Mucosa of gallbladder (tissue), 1 donor: ENCODE data around the gene HCRTR2. TPM values are rescaled to one million over a fixed set of nuclear protein-coding genes. Genes with fewer than 3 reads are reported as not detected.
"Not testable (repeated sequence)": the region's sequence is repeated elsewhere in the genome, so short reads cannot be mapped to it uniquely, and the experiment has no call there.

ENCODE experiments used
- DNase-seq: peaks from one replicate; pipeline ENCODE4 v3.0.0-alpha.2; 2020; ENCODE audit warnings: low spot score
- total RNA-seq: library from RNA; stranded (reverse); gene quantifications from one replicate; pipeline ENCODE4 v1.2.1, GENCODE V29; 2021
- donor health status: DM: no; HTN: no; CAD: no.

HCRTR2 gene
- total RNA-seq, 1 donor from 2014 or later = not detected

DNA sequence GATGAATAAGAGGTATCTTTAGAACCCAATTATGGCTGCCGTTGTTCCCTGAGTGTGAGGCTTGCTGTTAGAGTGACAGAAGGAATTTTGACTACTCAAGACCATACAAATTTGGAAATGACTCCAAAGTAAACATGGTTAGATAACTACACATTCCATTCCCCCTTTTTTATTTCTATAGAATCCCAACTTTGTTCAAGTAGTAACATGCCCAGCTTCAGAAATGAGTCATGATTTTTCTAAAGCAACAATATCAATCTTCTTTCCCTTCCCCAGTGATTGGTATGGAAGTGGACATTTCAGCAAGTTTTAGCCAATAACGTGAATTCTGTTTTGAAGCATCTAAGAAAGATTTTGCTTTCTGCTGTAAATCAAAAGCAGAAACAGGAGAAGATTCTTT, 37.8 kb downstream of the HCRTR2 start:
- DNase-seq = no peak

DNA sequence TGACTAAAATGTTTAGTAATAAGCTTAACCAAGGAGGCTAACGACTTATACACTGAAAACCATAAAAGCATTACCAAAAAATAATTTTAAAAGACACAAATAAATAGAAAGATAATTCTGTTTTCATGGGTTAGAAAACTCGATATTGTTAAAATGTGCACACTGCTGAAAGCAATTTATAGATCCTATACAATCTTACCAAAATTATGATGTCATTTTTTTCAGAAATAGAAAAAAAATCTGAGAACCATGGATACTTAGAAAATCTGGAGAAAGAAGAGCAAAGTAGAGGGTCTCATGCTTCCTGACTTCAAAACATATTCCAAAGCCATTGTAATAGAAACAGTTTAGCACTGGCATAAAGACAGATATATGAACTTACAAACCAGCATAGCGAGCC, 46.6 kb downstream of the HCRTR2 start:
- DNase-seq = no peak

DNA sequence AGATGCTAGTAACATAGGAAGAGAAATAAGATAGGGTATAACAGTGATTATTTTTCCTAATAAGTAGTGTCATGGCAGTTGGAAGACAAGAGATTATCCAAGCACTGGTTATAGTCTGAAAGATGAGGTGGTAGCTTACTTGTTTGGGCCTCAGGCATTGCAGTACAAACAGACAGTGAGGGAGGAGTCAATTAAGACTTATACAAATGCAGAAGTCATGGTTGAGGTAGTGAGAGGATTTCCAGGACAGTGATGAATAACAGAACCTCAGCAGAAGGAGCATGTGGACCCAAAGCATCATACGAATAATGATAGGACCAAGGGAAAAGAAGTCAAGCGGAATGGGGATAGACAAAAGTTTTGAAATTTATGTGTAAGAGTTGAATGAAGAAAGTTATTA, 53.5 kb downstream of the HCRTR2 start:
- no peak for DNase-seq

DNA sequence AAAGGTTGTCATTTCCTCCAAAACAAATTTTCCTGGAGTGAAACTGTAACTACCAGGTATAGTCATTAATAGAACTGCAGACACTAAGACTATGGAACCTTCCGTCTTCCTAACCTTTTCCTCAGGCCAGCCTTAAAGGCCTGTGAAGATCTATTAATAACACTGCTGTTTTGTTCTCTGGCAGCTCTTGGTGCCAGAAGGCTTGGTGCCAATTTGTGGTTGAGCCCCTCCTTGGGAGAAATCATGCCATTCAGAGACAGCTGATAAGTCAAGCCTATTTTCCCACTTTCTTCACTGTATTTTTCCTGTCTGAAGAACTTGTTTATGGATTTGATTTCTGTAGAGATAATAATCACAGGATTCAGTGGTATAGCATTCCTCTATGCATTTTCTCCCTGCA, 64.8 kb downstream of the HCRTR2 start:
- DNase-seq = no peak

DNA sequence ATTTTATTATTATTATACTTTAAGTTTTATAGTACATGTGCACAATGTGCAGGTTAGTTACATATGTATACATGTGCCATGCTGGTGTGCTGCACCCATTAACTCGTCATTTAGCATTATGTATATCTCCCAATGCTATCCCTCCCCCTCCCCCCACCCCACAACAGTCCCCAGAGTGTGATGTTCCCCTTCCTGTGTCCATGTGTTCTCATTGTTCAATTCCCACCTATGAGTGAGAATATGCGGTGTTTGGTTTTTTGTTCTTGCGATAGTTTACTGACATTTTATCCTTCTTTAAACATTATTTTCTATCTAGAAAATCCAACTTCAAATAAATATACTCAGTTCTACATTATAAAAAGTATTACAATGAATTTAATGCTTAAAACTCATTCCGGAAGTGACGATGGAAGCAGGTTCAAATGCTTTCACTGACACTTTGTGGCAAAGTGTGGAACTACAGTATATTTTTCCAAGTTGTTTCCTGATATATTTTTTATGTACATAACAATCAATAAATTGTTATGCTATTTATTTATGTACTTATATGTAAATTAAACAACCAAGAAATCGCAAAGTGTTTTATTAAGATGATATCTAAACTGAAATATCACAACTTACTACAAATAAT, 66.8 kb downstream of the HCRTR2 start:
- not testable (repeated sequence) for DNase-seq

DNA sequence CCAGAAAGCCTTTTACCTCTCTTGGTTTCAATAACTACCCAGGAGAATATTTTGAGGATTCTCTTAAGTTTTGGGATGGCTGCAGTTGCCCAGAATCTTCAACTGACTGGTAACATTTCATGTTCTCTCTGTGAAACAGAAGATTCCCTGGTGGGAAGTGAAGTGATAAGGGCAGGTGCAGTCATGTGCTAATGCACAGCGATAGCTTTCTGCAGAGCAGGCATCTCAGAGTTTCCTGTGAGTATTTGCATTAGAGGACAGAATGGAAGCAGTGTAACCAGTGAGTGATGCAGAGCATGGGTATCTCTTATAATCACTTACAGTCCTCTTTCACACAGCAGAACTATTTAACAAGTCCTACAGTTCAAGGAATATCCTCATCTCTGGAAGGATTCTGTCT, 76.1 kb downstream of the HCRTR2 start:
- DNase-seq = no peak

DNA sequence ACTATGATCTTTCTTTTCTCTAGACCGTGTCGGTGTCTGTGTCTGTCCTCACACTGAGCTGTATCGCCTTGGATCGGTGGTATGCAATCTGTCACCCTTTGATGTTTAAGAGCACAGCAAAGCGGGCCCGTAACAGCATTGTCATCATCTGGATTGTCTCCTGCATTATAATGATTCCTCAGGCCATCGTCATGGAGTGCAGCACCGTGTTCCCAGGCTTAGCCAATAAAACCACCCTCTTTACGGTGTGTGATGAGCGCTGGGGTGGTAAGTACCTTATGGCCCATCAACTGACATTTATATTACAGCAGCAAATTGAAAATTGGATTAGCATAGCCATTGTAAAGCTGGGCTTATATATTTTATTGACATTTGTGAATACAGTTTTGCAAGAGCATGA, 80.8 kb downstream of the HCRTR2 start:
- DNase-seq = no peak

DNA sequence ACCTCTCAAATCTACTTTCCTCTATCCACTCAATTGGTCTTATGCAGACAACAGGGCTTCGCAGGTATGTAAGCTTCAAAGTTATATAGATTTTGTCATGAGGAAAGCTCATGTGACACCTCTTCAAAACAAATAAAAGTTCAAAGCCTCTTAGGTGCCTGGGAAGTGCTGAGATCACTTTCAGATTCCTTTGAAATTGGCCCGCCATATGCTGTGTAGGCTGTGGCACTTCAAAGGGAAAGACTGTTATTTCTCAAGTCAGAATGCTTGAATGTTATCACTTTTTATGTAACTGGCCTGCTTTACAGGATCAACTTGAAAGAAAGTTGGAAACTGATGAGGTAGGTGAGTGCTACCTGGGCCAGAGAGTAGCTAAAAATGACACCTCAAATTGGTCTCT, 85.9 kb downstream of the HCRTR2 start:
- DNase-seq = no peak

DNA sequence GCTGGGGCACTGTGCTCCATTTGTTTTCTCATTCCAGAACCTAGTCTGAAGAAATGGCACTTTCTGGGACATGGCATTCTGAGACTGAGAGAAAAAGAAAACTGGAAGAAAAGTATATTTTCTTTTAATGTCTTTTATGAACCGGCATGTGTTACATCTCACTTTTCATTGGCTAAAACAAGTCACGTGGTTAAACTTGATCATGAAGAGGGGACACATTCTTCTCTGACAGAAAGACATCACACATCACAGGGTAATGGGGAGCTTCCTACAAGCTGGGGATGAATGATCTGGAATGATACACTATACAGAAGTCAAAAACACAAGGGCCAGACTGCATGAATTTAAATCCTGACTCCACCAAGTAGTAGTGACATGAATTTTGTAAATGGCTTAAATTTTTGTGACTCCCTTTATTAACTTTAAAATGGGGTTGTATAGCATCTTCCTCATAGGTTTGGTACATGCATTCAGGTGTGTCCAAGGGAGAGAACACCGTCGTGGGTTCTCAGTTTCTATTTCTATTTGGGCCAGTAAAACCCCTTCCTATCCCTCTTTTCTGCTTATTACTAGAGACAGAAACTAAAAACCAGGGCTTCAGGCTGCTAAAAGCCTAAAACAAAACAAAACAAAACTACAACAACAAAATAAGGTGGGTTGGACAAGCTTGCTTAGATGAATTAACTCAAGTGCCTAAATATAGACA, 91.2 kb downstream of the HCRTR2 start:
- DNase-seq = no peak

DNA sequence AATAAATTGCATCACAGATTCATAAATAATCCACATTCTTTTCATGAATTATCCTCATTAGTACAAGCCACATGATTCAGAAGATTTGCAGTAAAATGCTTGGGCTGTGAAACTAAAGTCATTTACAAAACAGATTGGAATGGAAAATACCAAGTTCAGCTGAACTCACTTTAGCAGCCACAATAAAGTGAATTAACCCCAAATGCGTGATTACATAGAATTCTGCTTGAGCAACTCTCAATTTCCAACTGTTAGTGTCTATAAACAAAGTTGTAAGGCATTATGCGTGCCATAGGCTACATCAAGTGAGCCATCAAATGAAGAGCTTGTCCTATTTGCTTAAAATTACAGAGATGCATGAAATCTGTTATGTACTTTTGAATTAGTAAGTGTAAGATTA, 92.6 kb downstream of the HCRTR2 start:
- no peak for DNase-seq

DNA sequence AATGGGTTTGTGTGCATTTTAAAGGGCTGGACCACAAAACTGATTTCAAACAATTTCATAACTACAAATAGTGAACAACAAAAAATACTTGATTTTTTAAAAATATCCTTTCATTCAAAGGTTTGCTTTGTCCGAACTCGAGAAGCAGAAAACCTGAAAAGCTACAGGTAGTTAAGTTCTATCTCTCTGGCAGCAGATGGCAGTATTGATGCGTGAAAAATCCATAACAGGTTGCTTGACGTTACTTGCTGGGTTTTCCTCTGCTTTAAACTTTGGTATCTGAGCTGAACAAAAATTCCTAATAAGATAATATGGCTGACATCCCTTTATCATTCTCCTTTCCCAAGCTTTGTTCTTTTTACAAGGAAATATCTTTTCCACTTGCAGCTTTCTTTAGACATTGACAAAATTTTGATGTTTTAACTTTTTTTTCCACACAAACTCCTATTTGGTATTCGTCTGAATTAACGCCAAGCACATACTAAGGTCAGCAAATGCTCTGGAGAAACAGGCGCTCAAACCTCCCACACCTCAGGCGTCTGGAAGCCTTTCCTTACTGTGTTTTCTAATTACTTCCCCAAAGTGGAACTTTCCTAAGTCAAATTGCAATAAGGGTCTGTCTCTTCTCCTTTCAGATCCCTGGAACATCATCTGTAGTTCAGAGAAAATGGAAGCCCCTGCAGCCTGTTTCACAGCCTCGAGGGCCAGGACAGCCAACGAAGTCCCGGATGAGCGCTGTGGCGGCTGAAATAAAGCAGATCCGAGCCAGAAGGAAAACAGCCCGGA, 102.6 kb downstream of the HCRTR2 start:
- peak; percentile 40 for DNase-seq

DNA sequence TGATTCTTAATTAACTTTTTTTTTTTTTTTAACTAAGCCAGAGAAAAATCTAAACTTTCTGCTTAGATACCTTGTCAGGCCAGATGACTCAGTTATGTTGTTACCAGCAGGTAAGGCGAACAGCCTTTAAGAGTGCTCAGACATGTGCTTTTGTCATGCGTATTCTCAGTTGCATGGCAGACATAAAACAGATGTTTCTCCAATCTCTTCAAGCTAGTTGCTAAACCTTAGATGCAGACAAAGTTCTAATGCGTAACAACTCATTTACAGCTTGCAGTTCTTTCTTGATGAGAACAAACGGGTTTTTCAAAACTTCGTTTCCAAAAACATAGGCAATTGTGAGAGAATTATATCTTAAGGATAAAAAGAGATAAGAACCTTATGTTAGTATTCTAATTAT, 103.3 kb downstream of the HCRTR2 start:
- DNase-seq = no peak

DNA sequence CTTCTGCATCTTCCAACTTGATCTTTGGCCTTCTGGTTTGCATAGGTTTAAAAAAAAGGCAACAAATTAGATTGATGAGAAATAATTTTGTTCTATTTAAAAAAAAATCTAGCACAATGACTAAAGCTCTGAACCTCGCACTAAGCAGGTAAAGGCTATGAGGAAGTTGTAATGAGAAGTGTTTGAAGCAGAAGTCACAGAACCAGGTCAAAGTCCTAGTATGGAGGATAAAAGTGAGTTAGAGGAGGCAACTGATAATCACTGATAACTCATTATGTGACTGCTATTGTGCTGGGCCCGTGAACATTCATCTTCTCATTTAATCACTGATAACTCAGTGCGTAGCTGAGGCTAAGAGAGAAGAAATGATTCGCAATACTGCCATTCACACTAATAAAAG, 106.9 kb downstream of the HCRTR2 start:
- DNase-seq = peak; percentile 13

DNA sequence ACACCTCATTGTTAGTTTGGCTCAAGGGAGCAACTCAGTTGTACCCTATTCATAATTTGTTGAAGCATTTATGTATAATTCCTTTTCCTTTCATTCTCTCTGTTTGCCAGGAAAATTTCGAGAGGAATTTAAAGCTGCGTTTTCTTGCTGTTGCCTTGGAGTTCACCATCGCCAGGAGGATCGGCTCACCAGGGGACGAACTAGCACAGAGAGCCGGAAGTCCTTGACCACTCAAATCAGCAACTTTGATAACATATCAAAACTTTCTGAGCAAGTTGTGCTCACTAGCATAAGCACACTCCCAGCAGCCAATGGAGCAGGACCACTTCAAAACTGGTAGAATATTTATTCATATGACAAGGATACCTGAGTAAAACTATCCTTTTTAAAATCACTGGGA, 107.8 kb downstream of the HCRTR2 start:
- no peak for DNase-seq

DNA sequence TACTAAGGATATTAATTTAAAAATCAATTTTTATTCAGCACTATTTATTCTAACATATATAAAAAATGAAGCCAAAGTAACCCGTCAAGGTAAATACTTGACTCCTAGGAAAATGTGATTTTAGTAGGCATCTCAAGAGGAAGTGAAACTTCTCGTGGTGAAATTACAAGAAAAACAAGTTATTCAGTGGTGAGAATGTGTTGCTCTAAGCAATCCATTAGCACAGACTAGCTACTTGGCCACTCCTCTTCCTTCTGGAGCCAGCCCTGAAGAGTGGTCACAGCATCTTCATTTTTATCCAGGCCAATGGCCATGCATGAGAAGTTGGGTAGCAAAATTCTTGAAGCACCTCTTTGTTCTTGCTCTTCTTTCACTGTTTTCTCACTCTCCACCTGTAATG, 112.5 kb downstream of the HCRTR2 start:
- no peak for DNase-seq

DNA sequence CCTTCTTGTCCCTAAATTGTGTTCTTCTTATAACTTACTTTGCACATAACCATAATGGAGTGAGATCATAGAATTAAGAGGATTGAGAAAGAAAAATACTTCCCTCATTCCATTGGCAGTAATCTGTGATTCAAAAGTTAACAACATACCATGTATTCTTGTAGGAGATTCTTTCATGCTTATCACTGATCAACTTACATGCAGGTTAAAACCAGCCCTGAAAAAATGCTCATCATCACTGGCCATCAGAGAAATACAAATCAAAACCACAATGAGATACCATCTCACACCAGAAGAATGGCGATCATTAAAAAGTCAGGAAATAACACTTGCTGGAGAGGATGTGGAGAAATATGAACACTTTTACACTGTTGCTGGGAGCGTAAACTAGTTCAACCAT, 116.4 kb downstream of the HCRTR2 start:
- DNase-seq = no peak

DNA sequence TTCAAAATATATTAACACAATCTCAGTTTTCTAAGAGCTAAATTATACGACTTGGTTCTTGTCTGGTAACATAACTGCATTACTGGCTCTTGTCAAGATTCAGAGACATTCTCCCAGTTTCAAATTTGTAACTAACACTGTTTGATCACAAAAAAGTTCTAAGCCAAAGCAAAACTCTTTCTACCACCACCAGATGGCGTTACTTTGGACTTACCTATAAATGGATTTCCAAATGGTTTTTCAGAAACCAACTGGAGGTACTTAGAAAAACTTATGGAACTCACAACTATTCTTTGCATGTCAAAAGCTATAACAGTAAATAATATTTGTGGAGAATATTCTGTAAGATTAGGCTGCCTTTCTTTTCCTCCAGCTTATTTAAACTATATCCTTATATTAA, 118.8 kb downstream of the HCRTR2 start:
- DNase-seq = no peak

DNA sequence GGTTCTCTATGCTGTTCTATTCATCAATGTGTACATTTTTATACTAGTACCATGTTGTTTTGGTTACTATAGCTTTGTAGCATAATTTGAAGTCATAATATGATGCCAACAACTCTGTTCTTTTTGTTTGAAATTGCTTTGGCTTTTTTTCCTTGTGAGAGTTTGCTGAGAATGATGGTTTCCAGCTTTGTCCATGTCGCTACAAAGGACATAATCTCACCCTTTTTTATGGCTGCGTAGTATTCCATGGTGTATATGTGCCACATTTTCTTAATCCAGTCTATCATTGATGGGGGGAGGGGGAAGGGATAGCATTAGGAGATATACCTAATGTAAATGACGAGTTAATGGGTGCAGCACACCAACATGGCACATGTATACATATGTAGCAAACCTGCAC, 122.9 kb downstream of the HCRTR2 start:
- DNase-seq = not testable (repeated sequence)

DNA sequence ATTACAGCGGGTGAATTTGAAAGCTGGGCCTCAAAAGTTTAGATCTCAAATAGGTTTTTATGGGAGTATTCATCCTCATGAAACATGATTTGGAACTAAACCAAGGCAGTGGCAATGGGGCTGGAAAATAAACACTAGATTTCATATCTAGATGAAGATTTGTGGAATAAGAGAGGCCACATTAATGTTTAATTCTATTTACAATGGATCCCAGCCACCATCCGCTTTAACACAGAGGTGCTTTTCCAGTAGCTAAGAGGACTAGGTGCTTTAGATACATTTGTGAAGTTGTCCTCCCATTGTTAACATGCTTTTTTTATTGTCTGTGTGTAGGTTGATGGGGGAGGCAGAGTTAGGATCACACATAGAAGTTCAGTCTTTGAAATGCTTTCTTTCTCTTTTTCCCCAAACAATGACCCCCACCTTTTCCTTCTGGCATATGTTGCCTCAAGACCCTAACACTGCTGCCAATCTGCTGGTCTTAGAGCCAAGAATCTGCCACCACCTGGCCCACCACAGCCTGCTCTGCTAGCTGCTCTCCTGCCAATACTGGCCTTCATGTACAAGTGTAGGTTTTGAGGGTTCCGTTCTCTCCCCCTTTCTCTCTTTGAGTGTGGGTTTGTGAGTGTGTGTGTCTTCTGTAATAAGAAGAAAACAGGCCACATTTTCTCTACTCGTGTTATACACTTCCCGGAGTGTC, 125.1 kb downstream of the HCRTR2 start:
- DNase-seq = no peak

DNA sequence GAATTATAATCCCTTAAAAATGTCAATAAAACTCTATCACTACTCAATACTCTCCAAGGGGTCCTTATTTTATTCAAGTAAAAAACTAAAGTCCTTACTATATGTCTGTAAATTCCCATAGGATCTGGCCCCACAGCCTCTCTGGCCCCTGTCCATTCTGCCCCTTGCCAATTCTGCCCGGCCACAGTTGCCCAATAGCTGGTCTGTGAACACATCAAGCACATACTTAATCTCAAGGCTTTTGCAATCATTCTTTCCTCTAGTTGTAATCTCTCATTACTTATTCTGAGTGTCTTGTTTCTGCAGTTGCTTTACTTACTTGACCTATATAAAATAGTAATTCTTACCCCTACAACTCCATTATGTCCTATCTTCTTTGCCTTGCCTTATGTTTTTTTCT, 130.4 kb downstream of the HCRTR2 start:
- DNase-seq = no peak

DNA sequence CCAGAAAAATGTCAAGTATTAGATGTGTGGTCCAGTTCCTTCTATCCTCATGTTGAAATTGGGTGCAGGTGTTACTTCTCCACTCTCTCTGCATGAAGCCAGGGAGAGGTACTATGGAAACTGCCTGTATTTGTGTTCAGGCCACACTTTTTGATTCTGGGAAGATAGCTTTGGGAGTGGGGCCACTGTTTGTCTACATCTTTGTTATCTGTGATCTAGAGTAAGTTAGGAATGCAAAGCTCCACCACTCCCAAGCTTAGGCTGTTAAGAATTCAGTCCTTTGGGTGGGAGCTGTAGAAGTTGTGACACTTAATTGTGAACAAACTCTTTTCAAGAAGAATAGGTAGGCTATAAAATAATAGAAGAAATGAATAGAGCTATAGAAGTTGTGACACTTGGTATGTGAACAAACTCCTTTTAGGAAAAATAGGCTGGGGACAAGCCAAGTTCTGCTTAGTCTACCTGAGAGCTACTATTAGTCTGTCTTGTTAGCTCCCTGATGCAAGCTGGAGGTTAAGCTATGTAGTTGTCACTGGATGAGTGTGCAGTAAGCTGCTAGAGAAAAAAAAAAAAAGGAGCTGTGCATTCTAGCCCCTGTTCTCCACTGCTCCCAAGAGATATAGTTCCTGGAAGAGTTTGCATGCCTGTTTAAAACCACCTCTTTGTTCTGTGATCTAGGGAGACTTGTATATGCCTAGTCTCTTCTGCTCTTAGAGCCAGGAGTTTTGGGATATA, 145.8 kb downstream of the HCRTR2 start:
- no peak for DNase-seq

DNA sequence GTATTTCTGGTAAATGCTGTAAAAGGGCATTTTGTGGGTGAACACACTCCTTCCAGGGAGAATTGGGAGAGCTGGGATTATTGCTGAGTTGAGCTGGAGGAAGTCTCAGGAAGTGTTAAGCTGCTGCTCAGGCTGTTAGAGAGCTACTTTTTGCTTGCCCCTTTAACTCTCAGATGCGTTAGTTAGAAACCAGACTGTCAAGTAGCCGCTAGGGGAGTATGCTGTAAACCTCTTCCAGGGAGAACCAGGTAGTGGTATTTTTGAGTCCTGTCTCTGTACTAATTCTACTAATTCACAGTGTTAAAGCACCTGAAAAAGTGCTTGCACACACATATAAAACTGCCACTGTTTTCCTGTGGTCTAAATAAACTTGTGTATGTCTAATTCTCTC, 146.4 kb downstream of the HCRTR2 start:
- DNase-seq = no peak
